Activated T-cell treated with anti-CD3 and anti-CD28 coated beads for 1 hour (primary cell): ENCODE data around the gene ZNF22.
"Not testable (repeated sequence)": the region's sequence is repeated elsewhere in the genome, so short reads cannot be mapped to it uniquely, and the experiment has no call there.

ENCODE experiments used
- DNase-seq: peaks from one replicate; pipeline ENCODE4 v3.0.0-alpha.2; 2020; ENCODE audit warnings: low read depth

Gene ZNF22

DNA sequence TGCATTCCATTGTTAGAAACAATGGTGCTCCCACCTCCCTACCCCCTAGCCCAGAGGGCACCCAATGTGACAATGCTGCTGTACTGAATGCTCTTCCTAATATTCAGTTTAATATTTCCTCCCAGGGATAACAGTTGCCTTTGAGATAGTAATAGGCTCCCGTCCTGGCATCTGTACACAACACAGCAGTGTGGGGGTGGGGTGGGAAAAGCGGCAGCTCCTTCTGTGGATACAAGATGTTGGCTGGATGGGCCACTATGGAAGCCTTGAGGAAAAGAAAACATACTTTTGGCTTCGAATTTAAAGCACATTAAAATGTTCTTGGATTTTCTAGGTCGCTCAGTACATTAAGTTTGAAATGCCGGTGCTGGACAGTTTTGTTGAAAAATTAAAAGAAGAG lies 9.2 kb upstream of the ZNF22 start:
- no peak for DNase-seq

DNA sequence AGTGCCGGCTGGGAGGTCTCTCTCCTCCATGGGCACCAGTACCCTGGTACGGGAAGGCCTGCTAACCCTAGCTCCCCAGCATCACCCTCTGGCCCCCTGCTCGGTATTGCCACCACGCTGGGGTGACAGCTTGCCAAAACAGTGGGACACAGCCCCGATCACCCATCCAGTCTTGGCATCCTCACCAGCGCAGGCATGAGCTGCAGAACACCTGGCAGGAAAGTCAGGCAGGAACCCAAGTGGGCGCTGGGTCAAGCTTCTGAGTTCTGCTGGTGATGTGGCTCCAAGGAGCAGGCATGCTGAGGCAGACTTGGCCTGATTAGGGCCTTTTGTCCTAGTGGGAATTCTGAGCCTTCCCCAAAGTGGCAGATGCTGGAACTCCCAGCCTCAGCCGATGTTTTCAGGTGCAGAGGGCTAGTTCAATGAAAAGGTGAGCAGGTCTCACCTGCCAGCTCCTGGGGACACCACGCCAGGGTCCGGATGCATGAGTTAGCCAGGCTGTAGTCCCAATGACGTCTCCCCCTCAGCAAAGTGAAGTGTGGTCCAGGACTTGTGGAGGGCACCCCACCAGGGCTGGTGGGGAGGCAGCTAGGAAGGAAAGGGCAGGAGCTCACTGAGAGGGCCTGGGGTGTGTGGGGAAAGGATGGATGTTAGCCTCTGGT lies 8.5 kb upstream of the ZNF22 start:
- DNase-seq, result no peak

DNA sequence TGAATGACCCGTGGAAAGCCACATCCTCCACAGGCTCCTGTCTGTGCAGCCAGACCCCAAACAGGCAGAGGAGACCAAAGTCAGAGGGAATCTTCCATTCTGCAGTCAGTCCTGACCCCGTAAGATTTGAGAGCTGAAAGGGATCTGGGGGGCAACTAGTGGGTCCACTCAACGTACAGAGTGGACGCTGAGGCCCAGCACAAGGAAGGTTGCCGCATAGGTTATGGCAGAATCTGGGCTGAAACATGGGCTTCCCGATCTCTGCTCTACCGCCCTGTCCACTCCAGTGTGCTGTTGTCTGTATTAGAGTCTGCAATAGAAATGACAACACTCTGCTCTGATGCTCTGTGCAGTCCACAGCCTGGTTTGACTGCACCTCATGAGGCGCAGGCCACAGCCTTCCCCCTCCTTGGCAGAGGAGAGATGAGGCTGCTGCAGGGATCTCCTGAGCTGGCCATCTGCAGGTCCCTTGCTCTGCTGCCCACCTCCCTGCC lies 7.9 kb upstream of the ZNF22 start:
- DNase-seq, result no peak

DNA sequence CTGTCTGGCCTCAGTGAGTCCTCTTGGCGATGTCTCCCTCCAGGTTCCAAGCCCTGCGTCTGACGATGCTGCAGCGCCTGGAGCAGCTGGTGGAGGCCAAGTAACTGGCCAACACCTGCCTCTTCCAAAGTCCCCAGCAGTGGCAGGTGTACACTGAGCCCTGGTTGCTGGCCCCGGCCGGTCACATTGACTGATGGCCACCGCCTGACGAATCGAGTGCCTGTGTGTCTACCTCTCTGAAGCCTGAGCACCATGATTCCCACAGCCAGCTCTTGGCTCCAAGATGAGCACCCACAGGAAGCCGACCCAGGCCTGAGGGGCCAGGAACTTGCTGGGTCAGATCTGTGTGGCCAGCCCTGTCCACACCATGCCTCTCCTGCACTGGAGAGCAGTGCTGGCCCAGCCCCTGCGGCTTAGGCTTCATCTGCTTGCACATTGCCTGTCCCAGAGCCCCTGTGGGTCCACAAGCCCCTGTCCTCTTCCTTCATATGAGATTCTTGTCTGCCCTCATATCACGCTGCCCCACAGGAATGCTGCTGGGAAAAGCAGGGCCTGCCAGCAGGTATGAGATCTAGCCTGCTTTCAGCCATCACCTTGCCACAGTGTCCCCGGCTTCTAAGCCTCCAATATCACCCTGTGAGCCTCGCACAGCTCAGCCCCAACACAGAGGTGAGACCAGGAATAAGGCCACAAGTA lies 7.3 kb upstream of the ZNF22 start:
- DNase-seq, result no peak

DNA sequence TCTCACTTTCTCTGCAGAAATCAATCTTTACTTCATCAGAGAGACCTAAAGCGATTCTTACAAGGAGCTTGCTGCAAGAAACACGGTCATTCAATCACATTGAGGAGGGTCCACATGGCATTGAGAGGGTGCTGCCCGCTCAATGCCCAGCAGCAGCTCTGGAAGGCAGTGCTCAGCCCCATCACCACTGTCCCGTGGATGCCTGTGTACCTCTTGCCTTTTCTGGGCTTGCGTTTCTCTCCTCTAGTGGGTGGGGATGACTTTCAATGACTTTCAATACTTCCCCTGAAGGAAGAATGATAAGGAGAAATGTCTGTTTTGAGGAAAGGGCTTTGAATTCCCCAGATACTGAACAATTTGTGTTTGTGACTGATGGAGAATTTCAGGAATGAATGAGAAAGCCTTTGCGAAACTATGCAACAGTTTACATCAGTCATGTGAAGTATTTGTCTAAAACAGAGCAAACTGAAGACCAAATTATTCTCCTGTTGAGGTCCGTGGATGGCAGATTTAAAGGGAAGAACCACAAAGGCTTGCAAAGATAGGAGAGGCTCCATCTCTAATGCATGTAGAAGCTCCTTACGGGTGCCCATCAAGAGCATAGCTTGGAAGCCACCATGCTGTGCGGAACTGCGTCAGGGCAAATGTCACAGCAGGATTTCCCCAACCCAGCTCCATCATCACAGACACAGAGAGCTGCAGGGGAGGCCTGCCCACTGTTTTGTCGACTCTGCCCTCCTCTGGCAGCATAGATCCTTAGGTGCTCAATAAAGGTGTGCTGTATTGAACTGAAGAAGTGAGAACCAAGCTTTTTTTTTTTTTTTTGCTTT lies 6.6 kb upstream of the ZNF22 start:
- no peak for DNase-seq

DNA sequence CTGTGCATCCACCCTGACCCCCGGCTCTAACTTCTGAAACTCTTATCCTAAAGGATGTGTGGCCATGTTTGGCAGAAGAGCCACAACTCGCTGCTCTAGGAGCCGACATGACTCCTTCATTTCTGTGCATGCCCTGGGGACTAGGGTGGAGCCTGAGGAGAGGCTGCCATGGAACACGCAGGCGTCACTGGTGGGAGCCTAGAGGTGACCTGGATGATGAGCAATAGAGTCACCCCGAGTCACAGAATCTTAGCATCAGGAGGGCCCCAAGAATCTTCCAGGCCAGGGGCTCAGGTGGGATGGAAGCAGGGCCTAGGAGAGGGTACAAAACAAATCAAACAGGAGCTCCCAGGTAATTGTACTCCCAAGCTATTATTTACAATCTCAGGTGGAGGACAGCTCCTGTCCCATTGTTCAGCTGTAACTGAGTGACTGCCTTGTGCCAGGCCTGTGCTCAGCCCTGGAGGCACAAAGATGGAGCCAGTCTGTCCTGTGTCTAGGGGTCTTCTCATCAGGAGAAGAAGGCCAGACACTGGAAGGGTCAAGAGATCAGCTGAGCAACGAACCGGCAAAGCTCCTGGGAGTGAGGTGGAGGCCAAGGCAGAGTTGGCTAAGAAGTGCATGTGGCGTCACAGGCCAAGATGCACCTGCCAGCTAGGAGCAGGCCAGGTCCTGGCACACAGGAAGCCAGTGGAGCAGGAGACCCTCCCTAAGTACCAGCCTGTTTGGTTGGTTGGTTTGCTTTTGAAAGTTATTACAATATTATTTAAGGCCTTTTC lies 5.8 kb upstream of the ZNF22 start:
- DNase-seq, result no peak

DNA sequence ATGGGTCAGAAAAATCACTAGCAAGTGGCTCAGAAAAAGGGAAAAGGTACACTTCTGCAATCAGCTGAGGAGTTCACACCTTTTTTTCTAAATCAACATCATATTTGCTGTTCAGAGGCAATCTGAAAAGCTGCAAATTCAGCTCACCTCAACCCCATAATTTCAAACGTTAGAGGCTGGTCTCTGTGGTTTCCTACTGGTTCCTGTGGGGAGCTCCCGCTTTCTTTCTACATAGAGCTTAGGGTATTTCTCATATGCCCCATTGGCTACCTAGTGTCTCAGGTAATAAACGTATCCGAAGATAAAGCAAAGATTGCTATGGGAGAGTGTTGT lies 5.2 kb upstream of the ZNF22 start:
- DNase-seq, result no peak

DNA sequence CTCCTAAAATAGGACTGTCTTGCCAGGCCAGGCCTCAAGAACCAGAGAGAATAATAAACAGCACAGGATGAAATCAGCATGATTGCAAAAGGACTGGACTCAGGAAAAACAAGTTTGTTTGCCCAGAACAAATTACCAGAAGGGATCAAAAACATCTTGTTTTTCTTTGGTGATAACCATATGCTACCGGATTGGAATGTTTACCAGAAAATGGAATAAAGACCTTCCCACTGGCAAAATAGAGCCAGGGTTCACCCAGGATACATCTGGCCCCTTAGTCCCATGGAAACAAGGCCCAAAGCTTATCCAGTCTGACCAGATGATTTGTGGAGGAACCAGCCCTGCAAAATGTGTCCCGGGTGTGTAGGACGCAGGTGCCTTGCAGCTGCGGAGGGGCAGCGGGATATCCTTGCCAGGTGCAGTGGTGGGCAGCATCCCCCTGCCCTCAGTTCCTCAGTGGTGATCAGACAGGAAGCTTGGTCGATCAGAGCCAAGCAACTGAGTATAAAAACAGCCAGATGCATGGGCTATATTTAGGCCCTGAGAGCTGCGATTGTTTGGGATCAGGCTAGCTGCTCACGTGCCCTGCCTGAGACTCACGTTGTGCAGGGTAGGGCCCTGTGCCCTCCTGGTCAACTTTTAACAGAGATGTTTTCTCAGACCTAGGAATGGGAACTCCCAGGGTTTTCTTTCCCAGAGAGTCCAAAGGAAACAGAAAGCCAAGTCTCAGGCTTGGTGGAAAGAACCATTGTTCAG lies 4.6 kb upstream of the ZNF22 start:
- no peak for DNase-seq

DNA sequence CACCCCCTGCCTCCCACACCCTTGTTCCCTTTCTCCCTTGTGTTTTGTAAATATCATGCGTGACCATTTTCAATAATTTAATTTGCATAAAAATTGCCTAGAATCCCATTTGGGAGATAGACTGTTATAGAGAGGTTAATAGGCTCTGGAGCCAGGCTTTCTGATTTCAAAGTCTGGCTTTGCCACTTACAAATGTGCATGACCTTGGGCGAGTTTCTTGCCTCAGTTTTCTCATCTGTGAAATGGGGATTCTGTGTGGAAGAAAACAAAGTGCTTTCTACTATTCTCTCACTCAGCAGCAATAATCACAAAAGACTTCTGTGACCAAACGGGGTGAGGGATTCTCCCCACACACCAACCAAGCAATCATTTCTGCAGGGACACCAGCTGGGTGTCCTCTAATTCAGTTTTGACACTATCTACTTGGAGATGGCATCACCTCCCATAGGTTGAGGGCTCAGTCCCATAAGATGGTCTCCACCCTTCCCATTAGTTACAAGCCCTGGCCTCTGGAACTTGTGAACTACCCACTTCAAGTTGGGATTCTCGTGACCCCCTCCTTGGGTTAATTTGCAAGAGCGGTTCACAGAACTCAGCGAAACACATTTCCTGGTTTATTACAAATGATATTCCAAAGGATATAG lies 3.5 kb upstream of the ZNF22 start:
- no peak for DNase-seq

DNA sequence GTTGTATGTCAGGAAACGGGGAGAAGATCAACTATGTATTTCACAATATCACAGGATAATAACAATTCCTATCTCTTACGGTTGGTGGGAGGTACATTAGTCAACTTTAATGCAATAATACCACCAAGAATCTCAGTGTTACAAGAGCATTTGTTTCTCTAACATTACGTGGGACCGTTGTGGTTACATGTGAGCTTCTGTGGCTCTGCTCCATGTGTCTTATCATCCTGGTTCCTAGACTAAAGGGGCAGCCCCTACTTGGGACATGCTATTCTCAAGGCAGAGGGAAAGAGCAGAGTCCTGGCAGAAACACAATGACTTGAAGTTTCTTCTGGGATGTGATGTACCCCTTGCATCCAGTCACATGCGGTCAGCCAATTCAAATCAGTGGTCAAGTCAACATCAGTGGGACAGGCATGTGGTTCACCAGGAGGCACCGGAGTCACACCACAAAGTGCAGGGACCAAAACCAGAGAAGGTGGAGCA lies 2.5 kb upstream of the ZNF22 start:
- no peak for DNase-seq

DNA sequence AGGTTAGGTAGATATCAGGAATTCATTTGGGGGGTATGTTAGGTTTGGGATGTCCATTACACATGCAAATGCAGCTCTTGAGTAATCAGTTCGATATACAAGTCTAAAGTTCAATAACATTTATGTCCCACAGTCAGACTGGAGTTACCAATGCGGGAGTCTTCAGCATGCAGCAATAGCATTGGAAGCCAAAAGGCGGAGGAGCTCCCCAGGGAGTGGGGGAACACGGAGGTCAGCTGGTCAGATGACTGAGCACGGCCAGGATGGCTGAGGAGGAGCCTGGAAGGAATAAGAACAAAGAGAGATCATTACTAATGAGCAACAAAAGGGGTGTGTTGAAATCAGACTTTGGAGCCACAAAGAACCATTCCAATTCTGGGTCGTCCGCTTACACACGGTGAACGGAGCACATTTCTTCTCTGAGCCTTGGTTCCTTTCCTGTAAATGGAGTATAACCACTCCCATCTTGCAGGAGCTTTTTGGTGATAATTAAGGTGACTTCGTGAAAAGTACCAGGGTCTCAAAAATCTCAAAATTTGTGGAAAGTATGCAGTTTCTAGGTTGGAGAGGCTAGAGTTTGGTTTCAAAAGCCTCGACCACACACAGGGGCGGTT lies 478 bp upstream of the ZNF22 start:
- DNase-seq, result no peak

DNA sequence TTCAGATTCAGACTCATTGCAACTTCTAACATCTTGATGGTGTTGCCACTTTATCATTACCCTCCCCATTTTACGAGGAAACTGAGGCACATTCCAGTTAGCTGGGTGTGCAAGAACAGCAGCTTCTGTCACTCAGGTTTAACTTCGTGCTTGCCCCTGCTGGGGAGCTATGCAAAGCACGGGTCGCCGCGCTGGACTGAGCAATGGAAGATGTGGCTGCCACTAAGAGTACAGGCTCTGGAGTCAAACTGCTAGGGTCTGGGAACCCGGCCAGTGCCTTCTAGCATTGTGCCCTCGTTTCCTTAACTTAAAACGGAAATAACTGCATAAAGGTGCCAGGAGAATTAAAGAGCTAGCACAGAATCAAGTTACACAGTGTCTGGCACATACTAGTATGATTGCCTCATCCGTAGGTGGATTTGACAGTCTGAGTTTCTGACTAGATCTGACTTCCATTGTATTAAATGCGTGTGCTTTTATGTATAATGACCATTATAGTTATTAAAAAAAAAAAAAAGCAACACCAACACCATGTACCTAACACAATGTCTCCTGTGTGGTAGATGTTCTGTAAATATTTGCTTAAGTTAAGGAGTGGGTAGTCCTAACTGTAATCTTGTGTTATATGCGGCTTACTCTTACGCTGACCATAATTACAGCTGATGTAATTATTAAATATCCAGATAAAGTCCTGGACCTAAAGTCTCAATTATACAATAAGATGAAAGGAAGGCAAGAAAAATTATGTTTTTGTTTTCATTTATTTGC lies 842 bp downstream of the ZNF22 start:
- peak; percentile 26 for DNase-seq

DNA sequence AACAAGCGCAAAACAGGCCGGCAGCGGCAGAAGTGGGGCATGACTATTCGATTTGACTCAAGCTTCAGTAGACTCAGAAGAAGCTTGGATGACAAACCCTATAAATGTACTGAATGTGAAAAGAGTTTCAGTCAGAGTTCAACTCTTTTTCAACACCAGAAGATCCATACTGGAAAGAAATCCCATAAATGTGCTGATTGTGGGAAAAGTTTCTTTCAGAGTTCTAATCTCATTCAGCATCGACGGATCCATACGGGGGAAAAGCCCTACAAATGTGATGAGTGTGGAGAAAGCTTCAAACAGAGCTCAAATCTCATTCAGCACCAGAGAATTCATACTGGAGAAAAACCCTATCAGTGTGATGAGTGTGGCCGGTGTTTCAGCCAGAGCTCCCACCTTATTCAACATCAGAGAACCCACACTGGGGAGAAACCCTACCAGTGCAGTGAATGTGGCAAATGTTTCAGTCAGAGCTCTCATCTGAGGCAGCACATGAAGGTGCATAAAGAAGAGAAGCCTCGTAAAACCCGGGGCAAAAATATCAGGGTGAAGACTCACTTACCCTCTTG lies 2.8 kb downstream of the ZNF22 start:
- no peak for DNase-seq

DNA sequence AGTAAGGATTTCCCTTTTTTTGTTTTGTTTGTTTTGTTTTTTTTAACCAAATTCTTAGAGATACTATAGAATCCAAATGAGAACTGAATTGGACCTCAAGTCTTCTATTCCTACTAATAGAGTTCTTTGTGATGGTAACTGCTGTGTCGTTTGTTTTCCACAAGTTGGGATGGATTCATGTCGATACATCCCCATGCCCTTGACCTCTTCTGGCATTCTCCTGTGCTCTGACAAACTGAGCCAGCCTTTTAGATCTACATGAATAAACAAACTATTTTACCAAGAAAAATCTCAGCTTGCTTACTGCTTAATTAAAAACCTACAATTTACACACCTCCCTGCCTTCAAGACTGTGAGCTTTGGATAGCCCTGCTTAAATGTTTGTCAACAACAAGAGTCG lies 3.9 kb downstream of the ZNF22 start:
- no peak for DNase-seq

DNA sequence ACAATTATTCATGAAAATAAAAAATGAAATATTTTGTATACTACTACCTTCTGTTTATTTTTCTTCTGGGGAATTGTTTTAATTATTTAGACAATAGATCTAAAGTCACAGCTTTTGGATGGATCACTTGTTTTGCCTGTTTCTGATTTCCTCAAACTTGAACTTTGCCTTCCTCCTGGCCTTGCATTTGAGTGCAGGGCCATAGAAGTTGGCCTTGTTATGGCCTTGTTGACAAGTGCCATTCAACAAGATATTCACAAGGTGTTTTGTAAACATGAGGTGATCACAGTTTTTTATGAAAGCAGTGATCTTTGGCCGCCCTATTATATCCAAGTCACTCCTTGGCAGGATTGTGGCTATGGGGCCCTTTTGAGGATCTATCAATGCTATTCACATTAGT lies 4.6 kb downstream of the ZNF22 start:
- DNase-seq, result no peak

DNA sequence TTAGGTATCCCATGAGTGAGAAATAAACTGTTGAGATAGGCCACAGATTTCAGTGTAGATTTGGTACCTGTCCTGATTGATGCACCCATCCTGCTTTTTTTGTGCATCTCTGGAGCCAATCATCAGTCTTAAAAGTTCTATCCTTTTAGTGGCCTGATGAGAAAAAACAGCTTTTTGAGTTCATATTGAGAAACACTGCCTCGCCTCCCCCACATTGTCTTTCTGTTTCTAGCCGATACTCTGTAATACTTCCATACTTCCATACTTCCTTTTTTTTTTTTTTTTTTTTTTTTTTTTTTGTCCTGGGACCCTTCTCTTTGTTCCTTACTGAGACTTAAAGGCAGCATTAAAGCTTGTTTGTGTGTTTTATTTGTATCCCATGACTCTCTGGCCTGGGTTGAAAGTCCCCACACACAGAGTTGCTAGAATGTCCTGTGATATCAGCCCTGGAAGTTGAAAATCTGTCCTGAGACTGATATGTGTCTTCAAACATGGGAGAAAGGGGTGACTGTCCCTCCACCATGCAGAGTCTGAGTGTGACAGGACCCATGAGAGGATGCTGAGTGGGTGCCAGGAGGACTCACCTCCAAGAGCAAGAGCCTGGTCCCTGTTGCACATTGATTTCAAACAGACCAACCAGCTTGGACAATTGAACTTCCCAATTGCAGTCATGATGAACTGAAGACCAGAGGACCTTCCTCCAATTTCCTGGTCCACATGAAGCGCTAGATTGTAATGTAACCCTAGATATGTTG lies 5.7 kb downstream of the ZNF22 start:
- DNase-seq, result no peak

DNA sequence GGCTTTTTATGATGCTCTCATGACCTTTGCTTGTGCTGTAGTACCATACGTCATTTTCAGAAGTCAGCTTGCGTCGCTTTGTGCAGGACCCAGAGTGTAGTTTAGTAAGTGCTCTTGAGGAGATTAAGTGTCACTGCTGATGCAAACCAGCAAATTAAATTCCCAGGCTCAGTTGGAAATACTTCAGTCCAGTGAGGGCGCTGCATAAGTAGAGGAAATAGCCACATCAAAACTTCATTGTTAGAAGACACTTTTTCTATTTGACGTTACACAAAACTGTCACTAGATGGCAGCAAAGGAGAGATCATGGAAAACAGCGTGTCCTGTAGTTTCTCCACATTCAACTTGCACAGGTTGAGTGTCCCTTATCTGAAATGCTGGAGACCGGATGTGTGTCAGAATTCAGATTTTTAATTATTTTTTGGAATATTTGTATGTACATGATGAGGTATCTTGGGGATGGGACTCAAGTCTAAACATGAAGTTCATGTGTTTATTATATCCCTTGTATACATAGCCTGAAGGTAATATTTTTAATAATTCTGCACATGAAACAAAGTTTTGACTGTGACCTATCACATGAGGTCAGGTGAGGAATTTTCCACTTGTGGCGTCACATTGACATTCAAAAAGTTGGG lies 7.9 kb downstream of the ZNF22 start:
- DNase-seq, result no peak

DNA sequence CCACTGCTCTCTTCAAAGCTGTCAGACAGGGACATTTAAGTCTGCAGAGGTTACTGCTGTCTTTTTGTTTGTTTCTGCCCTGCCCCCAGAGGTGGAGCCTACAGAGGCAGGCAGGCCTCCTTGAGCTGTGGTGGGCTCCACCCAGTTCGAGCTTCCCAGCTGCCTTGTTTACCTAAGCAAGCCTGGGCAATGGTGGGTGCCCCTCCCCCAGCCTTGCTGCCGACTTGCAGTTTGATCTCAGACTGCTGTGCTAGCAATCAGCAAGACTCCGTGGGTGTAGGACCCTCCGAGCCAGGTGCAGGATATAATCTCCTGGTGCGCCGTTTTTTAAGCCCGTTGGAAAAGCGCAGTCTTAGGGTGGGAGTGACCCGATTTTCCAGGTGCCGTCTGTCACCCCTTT lies 13.8 kb downstream of the ZNF22 start:
- not testable (repeated sequence) for DNase-seq
